Measurements from ENCODE around the gene NEDD1.

- TF ChIP-seq TARDBP (IDR thresholded peaks at IDR 0.05) (no peak), SP1 (IDR thresholded peaks at IDR 0.05) (no peak), NFRKB (IDR thresholded peaks at IDR 0.05) (no peak), FOXK2 (IDR thresholded peaks at IDR 0.05) (no peak), ELF4 (IDR thresholded peaks at IDR 0.05) (no peak), FOXM1 (IDR thresholded peaks at IDR 0.05; ENCODE audit: borderline replicate concordance) (no peak), BHLHE40 (IDR thresholded peaks at IDR 0.05; ENCODE audit: borderline replicate concordance) (no peak), FOXA1 (IDR thresholded peaks at IDR 0.05) (no peak), CTBP1 (IDR thresholded peaks at IDR 0.05; ENCODE audit: borderline replicate concordance) (no peak), HDGF (IDR thresholded peaks at IDR 0.05; ENCODE audit: borderline replicate concordance) (no peak), PKNOX1 (IDR thresholded peaks at IDR 0.05) (no peak), ZNF384 (IDR thresholded peaks at IDR 0.05) (no peak), LEF1 (IDR thresholded peaks at IDR 0.05; ENCODE audit: borderline replicate concordance) (no peak)
Measured at GRCh38 chr12:96890331-96890730, 16.7 kb upstream of the NEDD1 start.
